ENCODE results near the gene CLDN20.

GRCh38 chr6:155274533-155274932 lies 10.7 kb downstream of the CLDN20 start:
- no peak for TF ChIP-seq CTCF (conservative IDR thresholded peaks at IDR 0.05 in 1 of 2, IDR thresholded peaks at IDR 0.05 in 1 of 2; ENCODE audit: low read depth in 1 of 2, low read length in 2 of 2)
- TF ChIP-seq EZH2 (IDR thresholded peaks at IDR 0.05; ENCODE audit: low read length, missing control alignments): no peak

Measured in fibroblast of lung (primary cell).